ENCODE data around the gene RETREG3.
"Not testable (repeated sequence)": the region's sequence is repeated elsewhere in the genome, so short reads cannot be mapped to it uniquely, and the experiment has no call there.

The RETREG3 gene

DNA sequence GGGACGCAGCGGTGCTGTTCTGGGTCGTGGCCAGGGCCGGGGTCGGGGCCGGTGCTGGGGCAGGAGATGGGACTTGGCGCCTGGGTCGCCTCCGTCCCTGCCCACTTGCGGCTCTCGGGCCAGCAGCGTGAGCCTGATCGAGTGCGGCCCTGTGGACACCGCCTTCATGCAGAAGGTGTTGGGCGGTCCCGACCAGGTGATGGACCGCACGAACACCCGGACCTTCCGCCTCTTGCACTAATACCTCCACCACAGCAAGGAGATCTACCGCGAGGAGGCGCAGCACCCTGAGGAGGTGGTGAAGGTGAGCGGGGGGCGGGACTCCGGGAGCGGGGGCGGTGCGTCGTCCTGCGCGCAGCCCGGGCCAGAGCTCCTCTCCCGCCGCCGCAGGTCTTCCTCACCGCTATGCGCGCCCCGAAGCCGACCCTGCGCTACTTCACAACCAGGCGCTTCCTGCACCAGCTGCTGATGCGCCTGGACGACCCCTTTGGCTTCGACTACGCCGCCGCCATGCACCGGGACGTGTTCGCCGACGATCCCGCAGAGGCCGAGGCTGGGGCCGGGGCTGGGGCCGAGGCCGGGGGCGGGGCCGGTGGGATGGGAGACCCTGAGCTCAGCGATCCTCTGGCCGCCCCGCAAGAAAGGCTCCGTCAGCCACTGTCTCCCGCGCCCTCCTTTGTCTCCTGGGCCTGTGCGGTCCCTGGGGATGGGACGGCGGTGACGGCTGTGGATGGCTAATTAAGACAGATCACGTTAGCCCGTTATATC is 60.9 kb downstream of the RETREG3 start:
- H3K4me3 ChIP-seq (ENCODE audit: low read depth, low read length): peak overlapping the region; percentile 52
- DNase-seq (ENCODE audit: low read depth): peak; percentile 68
- TF ChIP-seq, protein P1, sequence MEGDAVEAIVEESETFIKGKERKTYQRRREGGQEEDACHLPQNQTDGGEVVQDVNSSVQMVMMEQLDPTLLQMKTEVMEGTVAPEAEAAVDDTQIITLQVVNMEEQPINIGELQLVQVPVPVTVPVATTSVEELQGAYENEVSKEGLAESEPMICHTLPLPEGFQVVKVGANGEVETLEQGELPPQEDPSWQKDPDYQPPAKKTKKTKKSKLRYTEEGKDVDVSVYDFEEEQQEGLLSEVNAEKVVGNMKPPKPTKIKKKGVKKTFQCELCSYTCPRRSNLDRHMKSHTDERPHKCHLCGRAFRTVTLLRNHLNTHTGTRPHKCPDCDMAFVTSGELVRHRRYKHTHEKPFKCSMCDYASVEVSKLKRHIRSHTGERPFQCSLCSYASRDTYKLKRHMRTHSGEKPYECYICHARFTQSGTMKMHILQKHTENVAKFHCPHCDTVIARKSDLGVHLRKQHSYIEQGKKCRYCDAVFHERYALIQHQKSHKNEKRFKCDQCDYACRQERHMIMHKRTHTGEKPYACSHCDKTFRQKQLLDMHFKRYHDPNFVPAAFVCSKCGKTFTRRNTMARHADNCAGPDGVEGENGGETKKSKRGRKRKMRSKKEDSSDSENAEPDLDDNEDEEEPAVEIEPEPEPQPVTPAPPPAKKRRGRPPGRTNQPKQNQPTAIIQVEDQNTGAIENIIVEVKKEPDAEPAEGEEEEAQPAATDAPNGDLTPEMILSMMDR (conservative IDR thresholded peaks at IDR 0.05; ENCODE audit: low read depth, low read length): peak; percentile 59

DNA sequence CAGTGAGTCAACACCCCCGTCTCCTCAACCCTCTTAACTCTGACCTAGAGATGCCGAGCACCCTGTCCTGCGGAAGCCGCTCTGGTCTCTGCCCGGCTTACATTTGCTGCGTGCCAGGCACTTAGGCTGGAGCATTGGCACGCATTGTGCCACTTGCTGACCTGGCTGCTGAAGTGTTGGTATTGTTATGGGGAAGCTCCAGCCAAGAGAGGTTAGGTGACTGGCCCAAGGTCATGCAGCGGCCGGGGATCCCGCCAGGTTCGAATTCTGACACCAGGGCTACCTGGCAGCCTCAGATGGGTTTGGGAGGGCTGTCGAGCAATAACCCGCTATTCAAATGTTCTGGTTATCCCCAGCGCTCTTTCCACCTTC is 61.5 kb downstream of the RETREG3 start:
- no peak overlapping the region for H3K4me3 ChIP-seq (ENCODE audit: low read depth, low read length)
- DNase-seq (ENCODE audit: low read depth): no peak
- TF ChIP-seq, protein P1 (conservative IDR thresholded peaks at IDR 0.05; ENCODE audit: low read depth, low read length): no peak

DNA sequence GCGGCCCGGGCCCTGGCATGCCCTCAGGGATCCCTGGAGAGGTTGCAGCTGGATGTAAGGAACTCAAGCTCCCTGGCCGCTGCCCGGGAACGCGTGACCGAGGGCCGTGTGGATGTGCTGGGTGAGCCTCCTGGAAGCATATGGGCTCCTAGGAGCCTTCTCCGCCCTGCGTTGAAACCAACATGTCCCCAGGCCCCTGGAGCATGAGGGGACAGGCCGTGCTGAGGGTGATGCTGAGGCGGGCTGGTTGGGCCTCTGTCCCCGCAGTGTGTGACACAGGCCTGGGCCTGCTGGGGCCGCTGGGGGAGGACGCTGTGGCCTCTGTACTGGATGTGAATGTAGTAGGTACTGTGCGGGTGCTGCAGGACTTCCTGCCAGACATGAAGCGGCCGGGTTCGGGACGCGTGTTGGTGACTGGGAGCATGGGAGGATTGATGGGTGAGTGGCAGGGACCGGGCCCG is 62.1 kb downstream of the RETREG3 start:
- TF ChIP-seq, protein P1 (conservative IDR thresholded peaks at IDR 0.05; ENCODE audit: low read depth, low read length): no peak
- DNase-seq (ENCODE audit: low read depth): no peak
- H3K4me3 ChIP-seq (ENCODE audit: low read depth, low read length): no peak overlapping the region

DNA sequence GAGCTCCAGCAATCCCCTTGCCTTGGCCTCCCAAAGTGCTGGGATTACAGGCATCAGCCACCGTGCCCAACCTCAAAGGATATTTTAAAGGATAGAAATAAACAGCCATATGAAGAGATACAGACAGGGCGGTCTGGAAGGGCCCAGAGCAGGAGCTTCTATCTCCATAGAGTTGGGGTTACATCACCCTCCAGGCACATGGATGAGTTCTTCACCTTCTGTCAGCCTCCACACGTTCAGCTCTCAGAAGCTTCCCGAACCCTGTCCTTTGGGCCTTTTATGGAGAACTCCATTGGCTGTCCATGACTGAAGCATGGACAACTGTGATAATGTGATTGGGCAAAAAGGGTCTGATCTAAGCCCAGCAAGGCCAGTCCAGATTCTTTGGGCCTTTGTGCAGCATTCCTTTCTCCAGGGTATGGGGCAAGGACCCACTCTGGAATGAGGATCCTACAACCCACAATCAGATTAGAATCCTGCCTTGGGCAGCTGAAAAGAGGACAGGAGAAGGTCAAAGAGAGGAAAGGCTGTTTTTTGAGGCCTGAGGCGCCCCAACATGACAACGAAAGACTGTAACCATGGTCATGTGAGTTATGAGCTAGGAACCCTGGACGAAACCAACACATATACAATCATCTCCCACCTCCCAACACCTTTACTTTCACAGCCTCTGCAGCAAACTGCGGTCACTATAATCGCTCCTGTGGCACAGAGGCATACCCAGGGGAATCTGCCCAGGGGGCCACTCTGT is 63.2 kb downstream of the RETREG3 start:
- DNase-seq (ENCODE audit: low read depth); H3K4me3 ChIP-seq (ENCODE audit: low read depth, low read length): not testable (repeated sequence)

DNA sequence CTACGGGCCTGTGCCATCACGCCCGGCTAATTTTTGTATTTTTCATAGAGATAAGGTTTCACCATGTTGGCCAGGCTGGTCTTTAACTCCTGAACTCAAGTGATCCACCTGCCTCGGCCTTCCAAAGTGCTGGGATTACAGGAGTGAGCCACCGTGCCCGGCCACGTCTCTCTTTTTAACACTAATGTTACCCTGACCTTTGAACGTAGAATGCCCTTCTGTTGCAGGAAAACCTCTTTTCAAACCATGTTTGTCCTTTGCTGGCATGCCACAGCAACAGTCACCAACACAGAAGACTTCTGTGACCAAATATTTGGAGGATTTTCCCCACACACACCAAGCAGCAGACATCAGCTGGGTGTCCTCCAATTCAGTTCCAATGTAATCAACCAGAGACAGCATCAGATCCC is 64.3 kb downstream of the RETREG3 start:
- DNase-seq (ENCODE audit: low read depth): no peak
- no peak overlapping the region for H3K4me3 ChIP-seq (ENCODE audit: low read depth, low read length)
- TF ChIP-seq, protein P1 (conservative IDR thresholded peaks at IDR 0.05; ENCODE audit: low read depth, low read length): no peak

DNA sequence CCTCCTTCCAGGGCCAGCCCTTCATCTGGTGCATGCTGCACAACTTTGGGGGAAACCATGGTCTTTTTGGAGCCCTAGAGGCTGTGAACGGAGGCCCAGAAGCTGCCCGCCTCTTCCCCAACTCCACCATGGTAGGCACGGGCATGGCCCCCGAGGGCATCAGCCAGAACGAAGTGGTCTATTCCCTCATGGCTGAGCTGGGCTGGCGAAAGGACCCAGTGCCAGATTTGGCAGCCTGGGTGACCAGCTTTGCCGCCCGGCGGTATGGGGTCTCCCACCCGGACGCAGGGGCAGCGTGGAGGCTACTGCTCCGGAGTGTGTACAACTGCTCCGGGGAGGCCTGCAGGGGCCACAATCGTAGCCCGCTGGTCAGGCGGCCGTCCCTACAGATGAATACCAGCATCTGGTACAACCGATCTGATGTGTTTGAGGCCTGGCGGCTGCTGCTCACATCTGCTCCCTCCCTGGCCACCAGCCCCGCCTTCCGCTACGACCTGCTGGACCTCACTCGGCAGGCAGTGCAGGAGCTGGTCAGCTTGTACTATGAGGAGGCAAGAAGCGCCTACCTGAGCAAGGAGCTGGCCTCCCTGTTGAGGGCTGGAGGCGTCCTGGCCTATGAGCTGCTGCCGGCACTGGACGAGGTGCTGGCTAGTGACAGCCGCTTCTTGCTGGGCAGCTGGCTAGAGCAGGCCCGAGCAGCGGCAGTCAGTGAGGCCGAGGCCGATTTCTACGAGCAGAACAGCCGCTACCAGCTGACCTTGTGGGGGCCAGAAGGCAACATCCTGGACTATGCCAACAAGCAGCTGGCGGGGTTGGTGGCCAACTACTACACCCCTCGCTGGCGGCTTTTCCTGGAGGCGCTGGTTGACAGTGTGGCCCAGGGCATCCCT is 65.7 kb downstream of the RETREG3 start:
- TF ChIP-seq, protein P1 (conservative IDR thresholded peaks at IDR 0.05; ENCODE audit: low read depth, low read length): no peak
- no peak overlapping the region for H3K4me3 ChIP-seq (ENCODE audit: low read depth, low read length)
- DNase-seq (ENCODE audit: low read depth): no peak
